H1 (cell line): Measurements from ENCODE around the gene NELFCD. TPM values are rescaled to one million over a fixed set of nuclear protein-coding genes. Genes with fewer than 3 reads are reported as not detected.

ENCODE experiments used
- ASH2L ChIP-seq: fragments of 200-600, 300-600 bp; sonication (generic); IDR thresholded peaks from one replicate; pipeline ENCODE4 v1.7.1; 2017; ENCODE audit warnings: low read length
- RAD21 ChIP-seq, 2 experiments: IDR thresholded peaks in 1 of 2; conservative IDR thresholded peaks in 1 of 2; 2 replicates each; pipeline ENCODE4 v1.6.1; 2011; ENCODE audit warnings: low read depth in 2 of 2, low read length in 2 of 2, improper control_type of control experiment in 1 of 2, inconsistent platforms in 1 of 2, mild to moderate bottlenecking in 1 of 2, moderate library complexity in 1 of 2
- polyA plus RNA-seq, 7 experiments: library from polyadenylated mRNA; depleted of rRNA in 3 of 7; stranded (reverse) in 5 of 7; unstranded in 2 of 7; fragments of >200 nt in 5 of 7; fragments of 200-250 nt in 2 of 7; gene quantifications; 1 replicate in 5 of 7; 2 replicates in 1 of 7; 4 replicates in 1 of 7; pipeline versions ENCODE4 v1.2.1 to v1.2.3, GENCODE V29; 2011 to 2013; ENCODE audit warnings: missing spikeins in 2 of 7, mixed read lengths in 2 of 7
- total RNA-seq: library from RNA; stranded (reverse); fragmentation: NEBNext Ultra II Directional; extraction: Animal tissue kit (Norgen Biotek cat#: 25700); gene quantifications from 2 replicates; pipeline ENCODE4 v1.2.1, GENCODE V29; 2021
- TF ChIP-seq, protein P1 (sequence below): fragments of 300-600 bp; sonication (generic); IDR thresholded peaks from 2 replicates; pipeline ENCODE4 v1.7.1; 2012; ENCODE audit warnings: low read length, moderate library complexity, mild to moderate bottlenecking, inconsistent platforms; ENCODE audit not compliant: insufficient replicate concordance

The NELFCD gene
- total and polyA plus RNA-seq, 2 of the 8 experiments (the other 6 are each of a cell fraction or from before 2014, with no cell fraction given) = 35.5 to 59.6 TPM

DNA sequence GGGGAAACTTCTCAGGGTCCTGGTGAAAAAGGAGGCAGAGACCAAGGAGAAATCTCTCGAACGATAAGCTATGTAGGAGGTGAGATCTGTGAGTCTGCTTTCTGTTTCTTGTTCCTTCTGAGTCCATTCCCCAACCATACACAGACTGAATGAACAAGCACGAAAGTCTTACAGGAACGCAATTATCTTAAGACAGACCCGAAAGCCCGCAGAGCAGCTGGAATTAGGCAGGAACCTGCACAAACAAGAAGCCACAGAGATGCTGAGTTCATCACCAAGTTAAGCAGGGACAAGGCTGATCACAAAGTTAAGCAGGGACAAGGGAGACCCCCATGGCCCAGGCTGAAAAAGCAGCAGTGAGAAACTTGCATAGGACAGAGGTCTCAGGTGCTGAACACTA, 21.4 kb upstream of the NELFCD start (continued):
- TF ChIP-seq, protein P1, sequence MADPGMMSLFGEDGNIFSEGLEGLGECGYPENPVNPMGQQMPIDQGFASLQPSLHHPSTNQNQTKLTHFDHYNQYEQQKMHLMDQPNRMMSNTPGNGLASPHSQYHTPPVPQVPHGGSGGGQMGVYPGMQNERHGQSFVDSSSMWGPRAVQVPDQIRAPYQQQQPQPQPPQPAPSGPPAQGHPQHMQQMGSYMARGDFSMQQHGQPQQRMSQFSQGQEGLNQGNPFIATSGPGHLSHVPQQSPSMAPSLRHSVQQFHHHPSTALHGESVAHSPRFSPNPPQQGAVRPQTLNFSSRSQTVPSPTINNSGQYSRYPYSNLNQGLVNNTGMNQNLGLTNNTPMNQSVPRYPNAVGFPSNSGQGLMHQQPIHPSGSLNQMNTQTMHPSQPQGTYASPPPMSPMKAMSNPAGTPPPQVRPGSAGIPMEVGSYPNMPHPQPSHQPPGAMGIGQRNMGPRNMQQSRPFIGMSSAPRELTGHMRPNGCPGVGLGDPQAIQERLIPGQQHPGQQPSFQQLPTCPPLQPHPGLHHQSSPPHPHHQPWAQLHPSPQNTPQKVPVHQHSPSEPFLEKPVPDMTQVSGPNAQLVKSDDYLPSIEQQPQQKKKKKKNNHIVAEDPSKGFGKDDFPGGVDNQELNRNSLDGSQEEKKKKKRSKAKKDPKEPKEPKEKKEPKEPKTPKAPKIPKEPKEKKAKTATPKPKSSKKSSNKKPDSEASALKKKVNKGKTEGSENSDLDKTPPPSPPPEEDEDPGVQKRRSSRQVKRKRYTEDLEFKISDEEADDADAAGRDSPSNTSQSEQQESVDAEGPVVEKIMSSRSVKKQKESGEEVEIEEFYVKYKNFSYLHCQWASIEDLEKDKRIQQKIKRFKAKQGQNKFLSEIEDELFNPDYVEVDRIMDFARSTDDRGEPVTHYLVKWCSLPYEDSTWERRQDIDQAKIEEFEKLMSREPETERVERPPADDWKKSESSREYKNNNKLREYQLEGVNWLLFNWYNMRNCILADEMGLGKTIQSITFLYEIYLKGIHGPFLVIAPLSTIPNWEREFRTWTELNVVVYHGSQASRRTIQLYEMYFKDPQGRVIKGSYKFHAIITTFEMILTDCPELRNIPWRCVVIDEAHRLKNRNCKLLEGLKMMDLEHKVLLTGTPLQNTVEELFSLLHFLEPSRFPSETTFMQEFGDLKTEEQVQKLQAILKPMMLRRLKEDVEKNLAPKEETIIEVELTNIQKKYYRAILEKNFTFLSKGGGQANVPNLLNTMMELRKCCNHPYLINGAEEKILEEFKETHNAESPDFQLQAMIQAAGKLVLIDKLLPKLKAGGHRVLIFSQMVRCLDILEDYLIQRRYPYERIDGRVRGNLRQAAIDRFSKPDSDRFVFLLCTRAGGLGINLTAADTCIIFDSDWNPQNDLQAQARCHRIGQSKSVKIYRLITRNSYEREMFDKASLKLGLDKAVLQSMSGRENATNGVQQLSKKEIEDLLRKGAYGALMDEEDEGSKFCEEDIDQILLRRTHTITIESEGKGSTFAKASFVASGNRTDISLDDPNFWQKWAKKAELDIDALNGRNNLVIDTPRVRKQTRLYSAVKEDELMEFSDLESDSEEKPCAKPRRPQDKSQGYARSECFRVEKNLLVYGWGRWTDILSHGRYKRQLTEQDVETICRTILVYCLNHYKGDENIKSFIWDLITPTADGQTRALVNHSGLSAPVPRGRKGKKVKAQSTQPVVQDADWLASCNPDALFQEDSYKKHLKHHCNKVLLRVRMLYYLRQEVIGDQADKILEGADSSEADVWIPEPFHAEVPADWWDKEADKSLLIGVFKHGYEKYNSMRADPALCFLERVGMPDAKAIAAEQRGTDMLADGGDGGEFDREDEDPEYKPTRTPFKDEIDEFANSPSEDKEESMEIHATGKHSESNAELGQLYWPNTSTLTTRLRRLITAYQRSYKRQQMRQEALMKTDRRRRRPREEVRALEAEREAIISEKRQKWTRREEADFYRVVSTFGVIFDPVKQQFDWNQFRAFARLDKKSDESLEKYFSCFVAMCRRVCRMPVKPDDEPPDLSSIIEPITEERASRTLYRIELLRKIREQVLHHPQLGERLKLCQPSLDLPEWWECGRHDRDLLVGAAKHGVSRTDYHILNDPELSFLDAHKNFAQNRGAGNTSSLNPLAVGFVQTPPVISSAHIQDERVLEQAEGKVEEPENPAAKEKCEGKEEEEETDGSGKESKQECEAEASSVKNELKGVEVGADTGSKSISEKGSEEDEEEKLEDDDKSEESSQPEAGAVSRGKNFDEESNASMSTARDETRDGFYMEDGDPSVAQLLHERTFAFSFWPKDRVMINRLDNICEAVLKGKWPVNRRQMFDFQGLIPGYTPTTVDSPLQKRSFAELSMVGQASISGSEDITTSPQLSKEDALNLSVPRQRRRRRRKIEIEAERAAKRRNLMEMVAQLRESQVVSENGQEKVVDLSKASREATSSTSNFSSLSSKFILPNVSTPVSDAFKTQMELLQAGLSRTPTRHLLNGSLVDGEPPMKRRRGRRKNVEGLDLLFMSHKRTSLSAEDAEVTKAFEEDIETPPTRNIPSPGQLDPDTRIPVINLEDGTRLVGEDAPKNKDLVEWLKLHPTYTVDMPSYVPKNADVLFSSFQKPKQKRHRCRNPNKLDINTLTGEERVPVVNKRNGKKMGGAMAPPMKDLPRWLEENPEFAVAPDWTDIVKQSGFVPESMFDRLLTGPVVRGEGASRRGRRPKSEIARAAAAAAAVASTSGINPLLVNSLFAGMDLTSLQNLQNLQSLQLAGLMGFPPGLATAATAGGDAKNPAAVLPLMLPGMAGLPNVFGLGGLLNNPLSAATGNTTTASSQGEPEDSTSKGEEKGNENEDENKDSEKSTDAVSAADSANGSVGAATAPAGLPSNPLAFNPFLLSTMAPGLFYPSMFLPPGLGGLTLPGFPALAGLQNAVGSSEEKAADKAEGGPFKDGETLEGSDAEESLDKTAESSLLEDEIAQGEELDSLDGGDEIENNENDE = no peak
- TF ChIP-seq ASH2L = no peak
- no peak for TF ChIP-seq RAD21 (IDR thresholded peaks at IDR 0.05 in 1 of 2, conservative IDR thresholded peaks at IDR 0.05 in 1 of 2; ENCODE audit: low read depth in 2 of 2, low read length in 2 of 2)
- TF ChIP-seq, all 59 proteins: peak for 0
